Cardiac muscle cell (in vitro differentiated cells and primary cell): ENCODE data around the gene UBE2G1. TPM values are rescaled to one million over a fixed set of nuclear protein-coding genes. Genes with fewer than 3 reads are reported as not detected.
"Not testable (repeated sequence)": the region's sequence is repeated elsewhere in the genome, so short reads cannot be mapped to it uniquely, and the experiment has no call there.

Experiments
- DNase-seq, 2 donors: peaks; one replicate each; pipeline versions ENCODE4 v3.0.0 to v3.0.0-alpha.2; 2010 to 2017; ENCODE audit warnings: low read depth in 1 of 2, low spot score in 1 of 2
- H3K27ac ChIP-seq: fragments of 200-600 bp; sonication (generic); 2 replicates; pipeline ENCODE4 v1.5.1; 2016
- H3K27me3 ChIP-seq: fragments of 200-600 bp; sonication (generic); 2 replicates; pipeline ENCODE4 v1.6.0; 2016; ENCODE audit warnings: control low read depth
- H3K36me3 ChIP-seq: fragments of 200-600 bp; sonication (generic); 2 replicates; pipeline ENCODE4 v1.5.1; 2016; ENCODE audit warnings: control low read depth
- H3K4me1 ChIP-seq: fragments of 200-600 bp; sonication (generic); 2 replicates; pipeline ENCODE4 v1.8.1; 2017; ENCODE audit warnings: low read depth, mild to moderate bottlenecking, mixed run types
- H3K4me3 ChIP-seq: fragments of 200-600 bp; sonication (generic); 2 replicates; pipeline ENCODE4 v1.5.1; 2016; ENCODE audit warnings: mild to moderate bottlenecking
- H3K9me3 ChIP-seq: fragments of 200-600 bp; sonication (generic); 2 replicates; pipeline ENCODE4 v1.5.1; 2017; ENCODE audit warnings: low read depth, mild to moderate bottlenecking, control low read depth
- polyA plus RNA-seq: library from polyadenylated mRNA; unstranded; fragments of >200 nt; fragmentation: Nextera tagmentation; extraction: Ambion mirVana; gene quantifications from 2 replicates; pipeline ENCODE4 v1.2.1, GENCODE V29; 2016
- total RNA-seq: library from RNA; depleted of rRNA; stranded (reverse); fragments of >200 nt; gene quantifications from 2 replicates; pipeline ENCODE4 v1.2.3, GENCODE V29; 2016
- TF ChIP-seq, protein P1 (sequence below): IDR thresholded peaks from 2 replicates; pipeline ENCODE4 v1.5.1; 2012; ENCODE audit warnings: low read depth, mild to moderate bottlenecking, low read length

The UBE2G1 gene
- total and polyA plus RNA-seq, 2 experiments from 2014 or later: 99.0 to 107 TPM

DNA sequence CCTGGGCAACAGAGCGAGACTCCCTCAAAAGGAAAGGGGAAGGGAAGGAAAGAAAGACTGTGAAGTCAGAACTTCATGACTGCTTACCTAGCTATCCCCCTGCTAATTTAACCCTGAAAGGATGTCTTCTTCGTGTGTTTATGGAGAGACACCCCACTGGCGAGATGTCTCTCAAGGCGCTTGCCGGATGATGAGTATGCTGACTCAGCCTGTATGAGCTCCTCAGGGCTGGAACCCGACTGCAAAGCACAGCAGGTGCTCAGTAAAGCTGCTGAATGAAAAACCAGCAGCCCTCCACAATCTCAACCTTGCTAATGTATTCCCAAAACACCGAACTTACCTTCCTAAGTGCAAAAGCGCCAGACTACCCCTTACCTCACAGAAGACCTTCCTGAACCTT, 105.0 kb downstream of the UBE2G1 start:
- H3K36me3 ChIP-seq: no peaks in the 10 kb centered on the region
- no peaks in the 10 kb centered on the region for H3K27me3 ChIP-seq
- TF ChIP-seq, protein P1, sequence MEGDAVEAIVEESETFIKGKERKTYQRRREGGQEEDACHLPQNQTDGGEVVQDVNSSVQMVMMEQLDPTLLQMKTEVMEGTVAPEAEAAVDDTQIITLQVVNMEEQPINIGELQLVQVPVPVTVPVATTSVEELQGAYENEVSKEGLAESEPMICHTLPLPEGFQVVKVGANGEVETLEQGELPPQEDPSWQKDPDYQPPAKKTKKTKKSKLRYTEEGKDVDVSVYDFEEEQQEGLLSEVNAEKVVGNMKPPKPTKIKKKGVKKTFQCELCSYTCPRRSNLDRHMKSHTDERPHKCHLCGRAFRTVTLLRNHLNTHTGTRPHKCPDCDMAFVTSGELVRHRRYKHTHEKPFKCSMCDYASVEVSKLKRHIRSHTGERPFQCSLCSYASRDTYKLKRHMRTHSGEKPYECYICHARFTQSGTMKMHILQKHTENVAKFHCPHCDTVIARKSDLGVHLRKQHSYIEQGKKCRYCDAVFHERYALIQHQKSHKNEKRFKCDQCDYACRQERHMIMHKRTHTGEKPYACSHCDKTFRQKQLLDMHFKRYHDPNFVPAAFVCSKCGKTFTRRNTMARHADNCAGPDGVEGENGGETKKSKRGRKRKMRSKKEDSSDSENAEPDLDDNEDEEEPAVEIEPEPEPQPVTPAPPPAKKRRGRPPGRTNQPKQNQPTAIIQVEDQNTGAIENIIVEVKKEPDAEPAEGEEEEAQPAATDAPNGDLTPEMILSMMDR: no peak
- H3K4me1 ChIP-seq: no peaks in the 10 kb centered on the region
- H3K27ac ChIP-seq: no peak overlapping the region
- no peaks in the 10 kb centered on the region for H3K9me3 ChIP-seq
- DNase-seq: no peak
- no peak overlapping the region for H3K4me3 ChIP-seq

DNA sequence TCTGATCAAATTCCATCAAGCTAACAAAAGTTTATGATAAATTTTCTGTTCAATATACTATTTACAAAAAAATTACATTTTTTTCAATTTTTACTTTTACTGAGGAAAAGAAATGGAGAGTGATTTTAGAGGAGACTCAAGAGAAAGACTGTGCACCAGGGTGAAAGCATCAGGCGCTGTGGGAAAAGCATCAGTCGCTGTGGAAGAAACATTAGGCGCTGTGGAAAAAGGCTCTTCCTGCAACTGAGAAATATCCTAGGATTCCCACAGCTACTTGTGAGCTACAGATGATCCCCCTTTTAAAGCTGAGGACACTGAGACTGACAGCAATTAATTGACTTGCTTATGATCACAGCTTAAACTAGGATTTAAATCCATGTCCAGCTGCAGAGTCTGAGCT, 107.6 kb downstream of the UBE2G1 start:
- no peaks in the 10 kb centered on the region for H3K27me3 ChIP-seq
- H3K4me3 ChIP-seq: no peak overlapping the region
- no peaks in the 10 kb centered on the region for H3K9me3 ChIP-seq
- H3K4me1 ChIP-seq: no peaks in the 10 kb centered on the region
- DNase-seq: no peak
- TF ChIP-seq, protein P1: no peak
- H3K27ac ChIP-seq: no peak overlapping the region
- H3K36me3 ChIP-seq: no peaks in the 10 kb centered on the region

DNA sequence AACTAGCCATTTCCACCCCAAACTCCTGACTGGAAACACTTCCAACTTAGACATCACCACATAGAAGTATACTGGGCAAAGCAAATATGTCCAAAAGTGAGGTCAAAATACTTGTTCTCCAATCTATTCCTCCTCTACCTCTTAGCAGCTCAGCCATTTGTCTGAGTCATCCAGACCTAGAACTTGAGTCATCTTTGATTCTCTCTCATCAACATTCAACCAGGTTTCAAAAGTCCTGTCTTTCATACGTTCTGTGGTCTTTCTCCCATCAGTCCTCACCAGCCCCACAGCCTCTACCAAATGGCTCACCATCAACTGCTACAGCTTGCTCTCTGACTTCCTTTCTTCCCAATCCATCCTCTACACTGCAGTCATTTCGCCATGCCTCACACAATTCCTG, 109.5 kb downstream of the UBE2G1 start:
- no peak overlapping the region for H3K4me3 ChIP-seq
- TF ChIP-seq, protein P1: no peak
- no peak for DNase-seq
- no peaks in the 10 kb centered on the region for H3K4me1 ChIP-seq
- no peaks in the 10 kb centered on the region for H3K27me3 ChIP-seq
- no peak overlapping the region for H3K27ac ChIP-seq
- H3K36me3 ChIP-seq: no peaks in the 10 kb centered on the region
- no peaks in the 10 kb centered on the region for H3K9me3 ChIP-seq

DNA sequence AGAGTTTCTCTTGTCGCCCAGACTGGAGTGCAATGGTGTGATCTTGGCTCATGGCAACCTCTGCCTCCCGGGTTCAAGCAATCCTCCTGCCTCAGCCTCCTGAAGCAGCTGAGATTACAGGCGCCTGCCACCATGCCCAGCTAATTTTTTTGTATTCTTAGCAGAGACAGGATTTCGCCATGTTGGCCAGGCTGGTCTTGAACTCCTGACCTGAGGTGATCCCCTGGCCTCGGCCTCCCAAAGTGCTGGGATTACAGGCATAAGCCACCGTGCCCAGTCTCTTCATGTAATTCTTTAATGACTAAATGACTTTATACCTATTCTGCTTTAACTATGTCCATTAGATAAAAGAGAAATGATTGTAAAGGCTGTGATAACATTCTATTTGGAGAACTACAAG, 111.2 kb downstream of the UBE2G1 start:
- not testable (repeated sequence) for H3K4me1 ChIP-seq, H3K9me3 ChIP-seq, H3K36me3 ChIP-seq, H3K27me3 ChIP-seq, H3K27ac ChIP-seq, DNase-seq, H3K4me3 ChIP-seq

DNA sequence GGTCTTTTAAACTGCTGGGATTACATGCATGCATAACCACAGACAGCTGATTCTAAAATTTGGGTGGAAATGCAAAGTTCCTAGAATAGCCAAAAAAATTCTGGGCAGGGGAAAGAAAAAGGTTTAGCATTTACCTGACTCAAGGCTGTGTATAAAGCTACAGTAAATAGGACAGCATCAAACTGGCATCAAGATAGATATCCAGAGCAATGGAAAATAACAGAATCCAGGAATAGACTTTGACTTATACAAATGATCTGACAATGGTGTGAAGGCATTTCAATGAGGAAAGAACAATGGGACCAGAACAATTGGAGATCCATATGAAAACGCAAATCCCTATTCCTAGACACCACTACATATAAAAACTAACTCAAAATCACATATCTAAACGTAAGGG, 115.6 kb downstream of the UBE2G1 start:
- Histone ChIP-seq H3K9me3 (no peaks in the 10 kb centered on the region), H3K4me1 (peaks cover 4% of the 10 kb centered on the region), H3K4me3 (no peak overlapping the region), H3K27ac (no peak overlapping the region), H3K27me3 (no peaks in the 10 kb centered on the region), H3K36me3 (no peaks in the 10 kb centered on the region)
- TF ChIP-seq, protein P1: no peak
- DNase-seq: no peak

DNA sequence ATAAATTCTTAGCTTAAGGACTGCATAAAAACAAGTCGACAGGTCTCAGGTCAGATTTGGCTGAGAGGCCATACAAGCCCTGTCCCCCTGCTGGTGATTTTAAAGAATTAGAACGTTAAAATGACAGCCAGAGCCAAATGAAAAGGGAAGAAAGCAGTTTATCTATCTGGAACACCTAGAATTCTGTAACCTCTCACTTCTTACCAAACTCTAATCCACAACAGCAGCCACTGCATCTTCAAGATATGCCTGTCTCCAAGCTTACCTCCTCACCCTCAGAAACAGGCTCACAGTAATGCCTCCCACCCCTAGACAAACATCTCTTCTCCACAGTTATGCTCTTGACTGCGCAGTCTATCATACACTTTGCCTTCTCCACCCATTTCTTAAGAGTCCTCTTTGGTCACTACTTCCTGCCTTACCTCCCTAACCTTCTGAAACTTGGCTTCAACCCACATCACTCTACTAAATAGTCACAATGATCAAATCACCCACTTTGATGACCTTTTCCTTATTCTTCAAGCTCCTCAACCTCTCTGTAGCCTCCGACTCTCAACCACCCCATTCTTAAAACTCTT, 116.9 kb downstream of the UBE2G1 start:
- Histone ChIP-seq H3K36me3 (no peaks in the 10 kb centered on the region), H3K9me3 (no peaks in the 10 kb centered on the region), H3K27me3 (no peaks in the 10 kb centered on the region), H3K27ac (no peak overlapping the region), H3K4me3 (no peak overlapping the region), H3K4me1 (peaks cover 4% of the 10 kb centered on the region)
- DNase-seq: peak; percentile 55 to 67
- TF ChIP-seq, protein P1: peak; percentile 56
